DMS 273 (cell line): ENCODE measurements around the gene NOP14.
A peak's percentile ranks its signal among the peaks of the same experiment; 100 is the strongest.
"Not testable (repeated sequence)": the region's sequence is repeated elsewhere in the genome, so short reads cannot be mapped to it uniquely, and the experiment has no call there.

ENCODE experiments used
- DNase-seq: peaks from one replicate; lab custom pipeline; 2025; ENCODE audit not compliant: unreplicated experiment; lab: John Stamatoyannopoulos, UW

Gene NOP14

DNA sequence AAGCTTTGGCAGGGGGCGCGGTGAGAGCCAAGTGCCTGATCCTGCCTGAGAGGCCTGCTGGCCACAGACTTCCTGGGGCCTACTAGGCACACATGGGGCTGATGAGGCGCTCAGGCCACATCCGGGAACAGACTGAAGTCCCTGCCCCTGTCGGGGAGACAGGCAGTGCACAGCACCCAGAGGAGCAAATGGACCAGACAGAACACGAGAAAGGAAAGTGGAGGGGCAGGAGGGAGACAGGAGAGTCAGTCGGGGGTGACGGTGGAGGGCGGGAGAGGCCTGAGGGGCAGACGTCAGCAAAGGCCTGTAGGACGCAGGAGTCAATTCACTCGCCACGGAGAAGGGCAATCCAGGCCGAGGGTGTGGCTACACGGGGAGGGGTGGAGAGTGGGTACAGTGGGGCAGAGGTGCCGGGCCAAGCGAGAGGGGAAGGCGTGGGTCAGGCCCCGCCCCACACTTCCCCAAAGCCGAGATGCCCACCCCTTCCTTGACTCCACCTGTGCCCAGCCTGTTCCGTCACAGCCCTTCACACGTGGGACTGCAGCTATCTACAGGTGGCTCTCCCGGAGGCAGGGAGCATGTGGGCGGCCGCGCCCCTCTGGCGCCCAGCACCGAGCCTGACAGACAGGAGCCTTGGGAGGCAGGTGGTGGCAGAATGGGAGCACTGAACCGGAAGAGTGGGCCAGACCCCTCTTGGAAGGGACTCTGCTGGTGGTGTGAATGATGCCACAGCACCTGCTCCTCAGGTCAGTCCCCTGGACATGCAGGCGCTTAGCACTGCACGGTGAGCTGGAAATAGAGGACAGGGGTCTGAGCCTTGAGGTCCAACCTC lies 20.5 kb downstream of the NOP14 start:
- DNase-seq, result peak; percentile 27

GRCh38 chr4:2942037-2942531 lies 21.1 kb downstream of the NOP14 start:
- DNase-seq, result no peak

- DNase-seq, result no peak
These were observed 21.8 kb downstream of the NOP14 start for GRCh38 chr4:2941138-2942036.

DNA sequence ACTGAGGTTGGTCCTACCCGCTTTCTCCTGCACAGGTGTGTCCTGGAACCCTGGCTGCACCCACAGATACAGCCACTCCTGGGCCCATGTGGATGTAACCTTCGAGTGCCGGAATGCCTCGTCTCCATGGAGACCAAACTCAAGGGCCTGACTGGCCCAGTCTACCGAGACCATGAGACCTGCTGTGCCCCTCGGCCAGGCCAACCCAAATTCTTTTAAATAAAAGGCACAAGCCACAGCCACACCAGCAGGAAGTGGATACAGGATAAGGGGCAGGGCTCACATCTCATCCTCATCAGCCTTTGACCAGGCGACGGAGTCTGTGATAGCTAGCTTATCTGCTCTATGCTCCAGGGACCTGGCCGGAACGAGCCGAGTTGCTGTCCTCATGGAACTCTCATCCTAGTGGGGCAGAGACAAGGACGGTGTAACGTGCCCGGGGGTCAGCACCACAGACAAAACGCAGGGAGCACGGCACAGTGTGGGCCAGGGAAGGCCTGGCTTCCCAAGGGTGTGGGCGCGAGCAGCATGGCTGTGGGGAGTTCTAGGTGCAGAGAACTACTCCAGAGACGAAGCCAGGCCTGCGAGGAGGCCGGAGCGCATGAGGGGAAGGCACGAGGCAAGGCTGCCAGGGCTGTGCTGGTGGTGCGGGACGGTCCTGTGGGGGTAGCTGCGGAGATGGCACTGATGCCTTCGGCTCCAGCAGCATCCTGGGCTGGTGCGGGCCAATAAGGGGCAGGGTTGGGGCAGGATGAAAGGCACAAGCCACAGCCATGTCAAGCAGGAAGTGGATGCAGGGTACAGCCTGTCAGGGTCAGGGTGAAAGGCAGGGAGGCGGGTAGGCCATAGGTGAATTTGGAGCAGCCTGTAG lies 22.7 kb downstream of the NOP14 start:
- no peak for DNase-seq

DNA sequence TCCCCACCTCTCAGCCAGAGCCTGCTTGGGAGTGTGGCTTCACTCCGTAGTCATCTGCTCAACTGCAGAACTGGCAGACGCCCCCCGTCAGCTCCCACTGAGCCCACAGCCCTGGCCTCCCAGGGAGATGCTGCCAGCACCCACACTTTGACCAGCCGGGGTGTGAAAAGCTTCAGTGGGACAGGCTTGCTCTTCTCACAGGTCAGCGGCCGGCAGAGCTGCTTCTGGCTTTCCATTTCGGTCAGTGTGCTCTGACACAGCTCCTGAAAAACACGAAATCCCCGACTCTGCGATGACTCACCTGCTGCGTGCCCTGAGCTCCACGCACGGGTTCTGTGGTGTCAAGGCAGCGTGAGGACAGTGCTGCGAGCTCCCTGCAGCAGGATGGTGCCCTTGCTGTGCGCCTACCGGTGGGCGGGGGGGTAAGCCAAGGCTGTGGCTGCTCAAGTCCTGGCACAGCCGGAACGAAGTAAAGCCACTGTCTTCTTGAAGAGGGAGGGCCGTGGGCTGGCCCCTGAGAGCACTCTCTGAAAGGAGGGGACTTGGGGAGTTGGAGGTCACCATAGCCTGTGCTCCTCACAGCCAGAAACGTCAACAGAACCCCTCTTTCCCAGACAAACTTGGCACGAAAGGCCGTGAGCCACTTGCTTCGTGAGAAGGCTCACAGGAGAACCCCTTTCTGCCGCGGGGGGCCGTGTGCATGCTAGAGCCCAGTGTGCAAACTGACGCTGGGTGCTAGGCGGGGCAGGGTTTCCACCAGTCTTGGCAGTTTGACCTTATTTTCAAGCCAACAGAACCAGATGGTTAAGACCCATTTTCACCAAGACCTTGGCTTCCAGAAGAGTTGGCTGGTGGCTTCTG lies 23.6 kb downstream of the NOP14 start:
- DNase-seq, result no peak

GRCh38 chr4:2938906-2939305 lies 24.3 kb downstream of the NOP14 start:
- DNase-seq, result no peak

DNA sequence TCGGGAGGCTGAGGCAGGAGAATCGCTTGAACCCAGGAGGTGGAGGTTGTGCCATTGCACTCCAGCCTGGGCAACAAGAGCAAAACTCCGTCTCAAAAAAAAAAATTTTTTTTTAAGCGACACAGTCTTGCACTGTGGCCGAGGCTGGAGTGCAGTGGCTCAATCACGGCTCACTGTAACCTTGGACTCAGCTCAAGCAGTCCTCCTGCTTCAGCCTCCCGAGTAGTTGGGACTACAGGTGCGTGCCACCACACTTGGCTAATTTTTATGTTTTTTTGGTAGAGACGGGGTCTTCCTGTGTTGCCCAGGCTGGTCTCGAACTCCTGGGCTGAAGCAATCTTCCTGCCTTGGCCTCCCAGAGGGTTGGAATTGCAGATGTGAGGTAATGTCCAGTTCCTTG lies 24.8 kb downstream of the NOP14 start:
- DNase-seq, result not testable (repeated sequence)

DNA sequence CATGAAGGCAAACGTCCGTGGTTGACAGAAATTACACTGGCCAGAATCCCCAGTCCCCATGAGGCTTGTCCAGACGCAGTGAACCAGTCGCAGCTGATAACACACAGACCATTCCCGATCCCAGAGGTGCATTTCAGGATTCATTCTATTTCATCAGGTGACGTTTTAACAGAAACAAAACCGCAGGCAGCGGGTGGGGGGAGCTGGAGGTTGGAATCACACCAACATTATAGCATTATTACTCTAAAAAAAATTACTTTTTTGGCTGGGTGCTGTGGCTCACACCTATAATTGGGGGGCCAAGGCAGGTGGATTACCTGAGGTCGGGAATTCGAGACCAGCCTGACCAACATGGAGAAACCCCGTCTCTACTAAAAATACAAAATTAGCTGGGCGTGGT lies 25.2 kb downstream of the NOP14 start:
- no peak for DNase-seq

- peak; percentile 44 for DNase-seq
These were observed 25.9 kb downstream of the NOP14 start for GRCh38 chr4:2937146-2937857.

- DNase-seq, result peak; percentile 74
These were observed 26.4 kb downstream of the NOP14 start for GRCh38 chr4:2936773-2937145.

GRCh38 chr4:2935762-2936743 lies 27.2 kb downstream of the NOP14 start:
- DNase-seq, result peak; percentile 48

DNA sequence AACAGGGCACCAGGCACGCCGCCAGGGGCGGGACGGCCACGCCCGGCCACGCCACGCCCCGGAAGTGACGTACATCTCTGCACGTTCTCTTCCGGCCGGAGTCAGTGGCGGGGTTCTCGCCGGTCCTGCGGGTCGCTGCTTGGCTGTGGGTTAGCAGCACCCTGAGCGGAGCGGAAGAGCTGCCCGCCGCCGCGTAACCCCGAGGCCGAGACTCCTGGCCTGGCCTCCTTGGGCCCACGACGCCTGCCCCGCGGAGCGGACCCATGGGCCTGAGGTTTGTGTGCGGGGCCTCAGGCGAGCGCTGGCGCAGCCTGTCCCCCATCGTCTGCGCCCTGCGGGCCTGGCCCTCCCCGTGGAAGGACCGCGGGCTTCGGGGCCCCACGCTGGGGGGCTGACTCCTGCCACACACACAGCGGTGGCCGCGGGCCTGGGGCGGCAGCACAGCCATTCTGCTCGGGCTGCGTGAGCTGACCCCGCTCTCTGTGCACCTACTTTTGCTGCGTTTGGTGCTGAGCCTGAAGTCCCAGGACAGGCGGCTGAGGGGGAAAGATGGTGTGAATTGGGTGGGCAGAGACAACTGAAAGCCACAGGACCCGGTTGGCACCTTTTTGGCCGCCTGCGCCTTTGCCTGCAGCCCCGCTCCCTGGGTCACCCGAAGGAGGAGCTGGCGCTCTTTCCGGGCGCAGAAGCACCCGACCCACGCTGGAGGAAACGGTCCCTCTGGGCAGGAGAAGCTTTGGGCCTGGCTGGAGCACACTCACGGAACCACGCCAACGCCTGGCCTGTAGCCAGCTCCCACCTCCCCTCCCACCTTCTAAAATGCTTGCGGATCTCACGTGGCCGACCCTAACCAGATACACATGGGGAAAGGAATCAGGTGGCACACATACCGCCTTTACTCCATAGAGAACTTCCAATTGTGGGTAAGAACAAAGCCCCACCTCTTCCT lies 28.1 kb downstream of the NOP14 start:
- peak; percentile 94 for DNase-seq

DNA sequence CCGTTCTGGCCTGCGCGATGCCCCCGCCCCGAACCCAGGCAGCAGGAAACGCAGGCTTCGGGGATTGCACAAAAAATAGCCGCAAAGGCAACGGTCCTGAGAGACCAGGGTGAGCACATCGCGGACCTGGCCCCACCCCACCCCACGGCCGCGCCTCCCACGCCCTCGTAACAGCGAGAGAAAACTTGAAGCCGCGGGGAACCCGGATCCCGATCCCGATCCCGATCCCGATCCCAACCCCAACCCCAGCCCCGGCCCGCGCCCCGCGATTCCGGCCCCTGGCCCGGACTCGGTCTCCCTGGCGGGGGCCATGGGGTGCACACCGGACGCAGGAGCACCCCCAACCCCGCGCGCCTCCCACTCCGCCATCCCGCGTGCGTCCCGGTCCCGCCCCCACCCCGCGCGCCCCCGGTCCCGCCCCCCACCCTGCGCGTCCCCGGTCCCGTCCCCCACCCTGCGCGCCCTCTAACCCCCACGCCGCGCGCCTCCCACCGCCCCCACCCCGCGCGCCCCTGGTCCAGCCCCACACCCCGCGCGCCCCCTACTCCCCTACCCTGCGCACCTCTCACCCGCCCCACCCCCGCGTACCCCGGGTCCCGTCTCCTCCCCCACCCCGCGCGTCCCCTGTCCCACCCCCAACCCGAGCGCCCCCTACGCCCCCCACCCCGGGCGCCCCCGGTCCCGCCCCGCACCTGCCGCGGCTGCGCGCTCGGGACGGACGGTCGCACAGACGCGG lies 29.0 kb downstream of the NOP14 start:
- peak; percentile 44 for DNase-seq

GRCh38 chr4:2933566-2934076 lies 29.6 kb downstream of the NOP14 start:
- no peak for DNase-seq

GRCh38 chr4:2932951-2933565 lies 30.1 kb downstream of the NOP14 start:
- DNase-seq, result no peak
